VCaP (cell line): Measurements from ENCODE around the gene KRT82.

Source experiments
- H3K27ac ChIP-seq: fragments of 450-650 bp; 2 replicates; pipeline ENCODE4 v1.5.1; 2017
- TF ChIP-seq, protein P1 (sequence below): fragments of 450-650 bp; conservative IDR thresholded peaks from 2 replicates; pipeline ENCODE4 v1.5.1; 2017; ENCODE audit warnings: mild to moderate bottlenecking, moderate library complexity

Gene KRT82

GRCh38 chr12:52439420-52439819, 33.3 kb upstream of the KRT82 start:
- TF ChIP-seq, protein P1, sequence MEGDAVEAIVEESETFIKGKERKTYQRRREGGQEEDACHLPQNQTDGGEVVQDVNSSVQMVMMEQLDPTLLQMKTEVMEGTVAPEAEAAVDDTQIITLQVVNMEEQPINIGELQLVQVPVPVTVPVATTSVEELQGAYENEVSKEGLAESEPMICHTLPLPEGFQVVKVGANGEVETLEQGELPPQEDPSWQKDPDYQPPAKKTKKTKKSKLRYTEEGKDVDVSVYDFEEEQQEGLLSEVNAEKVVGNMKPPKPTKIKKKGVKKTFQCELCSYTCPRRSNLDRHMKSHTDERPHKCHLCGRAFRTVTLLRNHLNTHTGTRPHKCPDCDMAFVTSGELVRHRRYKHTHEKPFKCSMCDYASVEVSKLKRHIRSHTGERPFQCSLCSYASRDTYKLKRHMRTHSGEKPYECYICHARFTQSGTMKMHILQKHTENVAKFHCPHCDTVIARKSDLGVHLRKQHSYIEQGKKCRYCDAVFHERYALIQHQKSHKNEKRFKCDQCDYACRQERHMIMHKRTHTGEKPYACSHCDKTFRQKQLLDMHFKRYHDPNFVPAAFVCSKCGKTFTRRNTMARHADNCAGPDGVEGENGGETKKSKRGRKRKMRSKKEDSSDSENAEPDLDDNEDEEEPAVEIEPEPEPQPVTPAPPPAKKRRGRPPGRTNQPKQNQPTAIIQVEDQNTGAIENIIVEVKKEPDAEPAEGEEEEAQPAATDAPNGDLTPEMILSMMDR = no peak
- no peak overlapping the region for H3K27ac ChIP-seq

GRCh38 chr12:52438305-52439301, 32.5 kb upstream of the KRT82 start:
- TF ChIP-seq, protein P1 = no peak
- no peak overlapping the region for H3K27ac ChIP-seq

GRCh38 chr12:52437508-52437907, 31.4 kb upstream of the KRT82 start:
- TF ChIP-seq, protein P1 = no peak

DNA sequence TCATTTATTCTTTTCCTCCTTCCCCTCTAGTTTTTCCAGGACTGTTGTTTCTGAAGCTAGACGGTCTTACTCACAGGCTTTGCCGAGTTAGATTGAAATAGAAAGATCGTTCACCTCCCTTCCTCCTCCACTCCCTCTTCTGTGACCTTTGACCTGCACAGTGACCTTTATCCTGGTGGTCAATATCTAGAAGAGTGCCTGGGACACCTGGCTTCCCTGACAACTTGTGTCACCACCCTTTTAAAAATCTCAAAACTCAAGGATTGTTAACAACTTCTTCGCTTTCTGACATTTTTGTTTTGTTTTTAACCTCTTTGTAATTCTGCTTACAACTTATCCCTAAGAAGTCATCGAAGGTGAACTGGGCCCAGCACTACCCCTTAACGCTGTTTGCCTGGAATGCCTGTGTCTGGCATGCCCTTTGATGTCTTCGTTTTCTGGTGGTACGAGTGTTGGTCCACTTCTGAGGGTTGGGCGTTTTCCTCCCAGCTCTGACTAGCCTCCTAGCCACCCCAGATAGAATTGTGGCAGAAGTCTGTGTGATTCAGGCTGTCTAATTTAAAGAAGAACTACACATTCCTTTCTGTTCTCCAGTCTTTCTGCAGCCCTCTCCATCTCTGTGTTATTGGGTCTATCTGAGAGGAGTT, 30.8 kb upstream of the KRT82 start:
- TF ChIP-seq, protein P1 = no peak
- H3K27ac ChIP-seq = no peak overlapping the region

More at GRCh38 chr12:52437508-52437907, 31.4 kb upstream of the KRT82 start:
- no peak overlapping the region for H3K27ac ChIP-seq

- no peak overlapping the region for H3K27ac ChIP-seq
- TF ChIP-seq, protein P1 = no peak
Measured at GRCh38 chr12:52436000-52436827, 30.1 kb upstream of the KRT82 start.

DNA sequence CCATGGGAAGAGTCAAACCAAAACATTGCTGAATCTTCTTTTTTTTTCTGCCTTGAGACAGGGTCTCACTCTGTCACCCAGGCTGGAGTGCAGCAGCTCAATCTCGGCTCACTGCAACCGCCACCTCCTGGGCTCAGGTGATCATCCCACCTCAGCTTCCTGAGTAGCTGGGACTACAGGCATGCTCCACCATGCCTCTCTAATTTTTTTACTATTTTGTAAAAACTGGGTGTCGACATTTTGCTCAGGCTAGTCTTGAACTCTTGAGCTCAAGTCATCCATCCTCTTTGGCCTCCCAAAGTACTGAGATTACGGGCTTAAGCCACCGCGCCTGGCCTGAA, 29.5 kb upstream of the KRT82 start:
- H3K27ac ChIP-seq = no peak overlapping the region
- TF ChIP-seq, protein P1 = no peak
